ENCODE data around the gene XK.

XK gene

DNA sequence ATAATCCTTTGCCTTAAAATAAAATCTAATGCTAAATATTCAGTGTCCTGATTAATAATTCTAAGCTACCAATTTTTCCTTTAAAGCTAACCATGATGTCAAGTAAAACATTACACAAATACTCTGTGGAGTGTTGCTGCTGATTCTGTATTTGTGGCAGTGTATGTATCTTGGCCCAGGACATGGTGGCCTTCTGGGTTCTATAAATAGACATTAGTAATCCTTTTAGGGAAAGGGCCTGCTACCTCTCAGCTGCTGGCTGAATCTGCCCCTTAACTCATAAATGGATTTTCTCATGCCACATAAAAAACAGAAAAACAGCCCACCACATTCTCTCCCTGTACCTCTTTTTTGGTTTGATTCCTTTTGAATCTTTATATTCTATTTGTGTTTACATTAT lies 1.2 kb upstream of the XK start:
- no peak for DNase-seq

DNA sequence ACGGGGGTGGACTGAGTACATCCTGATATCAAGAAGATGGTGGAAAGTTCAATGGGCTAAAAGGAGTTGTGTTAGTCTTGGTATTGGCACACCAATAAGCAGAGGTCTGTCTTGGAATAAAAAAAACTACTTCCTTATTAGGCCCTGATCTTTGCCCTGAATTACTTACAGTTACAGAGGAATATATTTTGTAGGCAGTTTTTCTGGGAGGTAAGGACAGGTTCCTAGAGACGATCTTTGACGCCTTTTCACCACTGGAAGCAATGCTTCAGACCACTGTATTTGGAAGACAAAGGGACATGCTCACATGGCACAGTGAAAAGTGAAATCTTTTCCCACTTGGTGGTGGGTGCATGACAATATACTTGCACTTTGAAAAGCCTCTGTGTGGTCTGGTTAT lies 618 bp upstream of the XK start:
- no peak for DNase-seq

DNA sequence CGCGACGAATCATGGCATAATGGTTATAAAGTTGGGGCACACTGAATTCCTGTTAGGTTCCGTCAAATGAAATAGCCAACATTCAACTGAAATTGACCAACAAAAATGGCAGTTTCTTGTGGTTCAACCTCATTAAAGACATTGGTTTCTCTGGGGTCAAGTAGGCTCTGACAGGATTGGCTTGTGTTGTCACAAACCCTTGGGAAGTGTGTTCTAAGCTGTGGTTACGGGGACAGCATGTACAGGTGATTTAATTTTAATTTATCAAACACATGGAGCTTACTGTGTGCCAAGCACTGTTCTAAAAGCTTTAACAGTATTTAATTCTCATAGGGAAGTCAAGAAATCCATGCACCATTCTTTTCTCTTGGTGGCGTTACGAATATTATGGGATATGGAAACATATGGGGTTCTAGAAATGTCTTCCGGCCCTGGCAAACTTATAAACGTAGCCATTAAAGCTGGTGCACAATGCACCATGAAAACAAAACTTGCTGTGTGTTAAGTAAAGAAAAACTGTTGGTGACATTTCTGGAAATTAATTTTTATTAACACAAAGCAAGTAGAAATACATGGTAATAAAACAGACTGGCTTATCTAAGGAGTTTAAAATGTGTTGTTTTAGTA lies 891 bp downstream of the XK start:
- no peak for DNase-seq

DNA sequence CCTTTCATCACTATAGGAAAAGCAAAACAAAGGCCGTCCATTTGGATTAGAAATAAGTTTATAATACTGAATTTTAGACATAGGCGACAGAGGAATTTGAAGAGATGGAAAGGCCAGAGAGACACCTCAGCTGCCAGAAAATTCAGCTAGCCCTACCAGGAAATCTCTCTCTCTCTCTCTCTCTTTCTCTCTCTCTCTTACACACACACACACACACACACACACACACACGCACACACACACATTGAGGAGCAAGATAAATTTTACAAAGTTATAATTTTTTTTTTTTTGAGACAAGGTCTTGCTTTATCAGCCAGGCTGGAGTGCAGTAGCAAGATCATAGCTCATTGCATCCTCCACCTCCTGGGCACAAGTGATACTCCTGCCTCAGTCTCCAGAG lies 1.4 kb downstream of the XK start:
- DNase-seq = no peak

DNA sequence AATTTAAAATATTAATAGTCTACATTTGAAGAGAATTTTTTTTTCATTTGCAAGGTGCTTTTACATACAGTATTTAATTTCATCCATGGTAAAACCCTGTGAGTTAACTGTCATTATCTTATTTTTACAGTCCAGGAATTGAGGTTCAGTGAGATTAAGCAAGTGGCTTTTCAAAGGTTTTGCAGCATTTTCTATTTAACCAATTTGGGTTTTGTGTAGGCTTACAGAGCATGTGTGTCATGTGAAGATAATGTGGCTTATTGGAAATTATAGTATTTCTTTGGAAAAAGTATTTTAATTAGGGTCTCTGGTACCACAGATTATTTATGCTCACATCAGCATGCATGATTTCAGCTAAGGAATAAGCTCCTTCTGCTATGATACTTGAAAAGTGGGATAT lies 4.5 kb downstream of the XK start:
- DNase-seq = no peak

DNA sequence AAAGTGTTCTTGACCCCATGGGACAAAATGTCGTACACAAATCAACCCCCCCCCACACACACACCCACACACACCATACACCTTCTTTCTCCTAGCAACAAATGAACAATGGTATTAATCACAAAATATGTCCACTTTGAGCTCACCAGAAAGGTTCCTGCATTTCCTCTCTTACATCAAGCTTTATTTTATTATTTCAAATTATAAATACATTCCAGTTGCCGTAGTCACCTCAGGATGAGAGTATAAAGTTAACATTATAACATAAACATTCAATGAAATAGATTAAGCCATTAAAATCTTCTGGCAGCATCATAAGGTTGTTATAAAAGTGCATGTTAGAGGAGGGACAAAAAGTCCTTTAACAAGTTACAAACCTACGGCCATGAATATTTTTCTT lies 7.3 kb downstream of the XK start:
- DNase-seq = no peak

DNA sequence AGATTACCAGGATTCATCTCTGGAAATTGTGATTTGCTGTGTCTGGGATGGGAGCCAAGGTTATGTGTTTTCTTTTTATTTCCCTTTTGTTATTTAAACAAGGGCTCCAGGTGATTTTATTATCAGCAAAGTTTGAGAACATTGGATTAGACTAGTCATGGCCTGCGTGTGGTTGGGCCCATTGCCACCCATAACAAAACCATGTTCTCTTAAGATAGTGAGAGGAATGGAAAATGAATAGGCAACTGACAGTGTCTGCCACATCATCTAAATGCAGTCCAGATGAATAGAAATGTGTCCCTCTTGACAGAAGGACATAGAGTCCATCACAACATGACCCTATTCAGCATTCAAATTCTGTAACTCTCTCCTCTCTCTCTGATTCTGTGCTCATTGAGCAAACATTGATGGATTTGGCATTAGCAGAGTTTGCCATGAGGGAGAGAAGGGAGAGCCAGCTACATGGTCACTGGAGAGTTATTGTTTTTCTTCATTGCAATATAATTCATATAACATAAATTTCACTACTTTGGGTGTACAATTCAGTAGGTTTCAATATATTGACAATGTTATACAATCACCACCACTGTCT lies 11.7 kb downstream of the XK start:
- DNase-seq = no peak

DNA sequence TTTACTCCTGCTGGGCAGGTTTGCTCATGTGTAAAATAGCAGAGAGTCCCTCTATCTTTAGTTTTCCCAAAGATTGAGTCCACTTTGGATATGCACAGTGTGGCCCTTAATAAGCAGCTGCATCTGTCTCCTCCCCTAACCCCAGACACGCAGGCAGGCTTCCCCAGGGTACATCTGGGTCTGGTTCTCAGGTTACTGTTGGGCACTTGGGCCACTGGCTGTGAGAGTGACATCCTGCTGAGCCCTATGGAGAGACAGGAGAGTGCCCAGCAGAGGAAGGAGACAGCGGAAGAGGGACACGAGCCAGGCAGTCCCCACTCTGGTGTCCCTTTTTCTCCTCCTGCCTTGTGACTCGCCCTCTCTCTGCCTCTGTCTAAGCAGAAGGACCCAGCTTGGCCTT lies 16.0 kb downstream of the XK start:
- peak; percentile 13 for DNase-seq

DNA sequence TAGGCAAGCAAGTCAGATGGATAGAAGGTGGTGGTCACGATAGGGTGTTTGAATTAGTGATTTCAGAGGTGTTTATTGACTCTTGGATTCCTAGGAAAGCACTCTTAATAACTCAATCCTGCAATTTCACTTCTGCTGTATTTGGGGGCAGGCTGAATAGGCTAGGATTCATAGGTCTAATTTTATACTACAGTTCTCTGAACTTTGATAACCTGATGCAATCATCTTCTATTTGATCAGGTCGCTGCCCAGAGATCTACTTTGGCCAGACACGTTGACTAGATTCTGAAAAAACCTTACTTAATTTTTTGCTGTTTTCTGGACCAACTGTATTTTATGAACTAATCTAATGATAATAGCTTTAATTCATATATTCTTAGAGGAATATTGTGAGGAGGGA lies 26.4 kb downstream of the XK start:
- no peak for DNase-seq

DNA sequence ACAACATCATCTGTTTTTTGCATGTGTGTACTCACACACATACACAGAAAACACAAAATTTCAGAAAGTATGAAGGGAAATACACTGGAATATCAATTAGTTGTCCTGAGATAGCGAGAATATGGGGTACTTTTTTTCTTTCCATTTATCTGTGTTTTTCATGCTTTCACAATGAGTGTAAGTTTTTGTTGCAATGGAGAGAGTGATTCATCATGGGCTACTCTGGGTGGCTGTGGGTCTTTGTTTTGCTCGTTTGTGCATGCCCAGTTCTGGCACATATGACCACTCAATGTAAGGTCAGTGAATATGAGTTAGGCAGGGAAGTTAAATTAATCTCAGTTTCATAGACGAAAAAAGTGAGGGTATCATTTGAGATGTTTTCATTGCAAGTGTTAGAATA lies 26.9 kb downstream of the XK start:
- no peak for DNase-seq

DNA sequence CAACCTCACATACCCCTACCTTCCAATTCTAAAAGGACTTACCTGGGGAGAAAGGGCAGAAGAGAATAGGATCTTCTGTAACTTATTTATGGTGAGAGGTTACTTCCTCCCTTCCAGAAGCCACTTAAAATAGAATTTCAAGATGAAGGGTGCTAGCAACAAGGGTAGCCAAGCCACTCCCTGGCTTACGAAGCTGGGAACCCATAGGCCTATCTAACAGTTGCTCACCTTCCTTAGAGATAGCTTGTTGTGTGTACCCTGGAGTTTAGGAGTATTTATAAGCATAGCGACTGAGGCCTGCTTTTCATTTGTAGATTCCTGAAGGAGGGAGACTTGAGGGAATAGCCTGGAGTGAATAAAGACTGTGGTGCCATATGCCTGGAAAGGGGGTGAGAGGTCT lies 28.9 kb downstream of the XK start:
- DNase-seq = no peak

DNA sequence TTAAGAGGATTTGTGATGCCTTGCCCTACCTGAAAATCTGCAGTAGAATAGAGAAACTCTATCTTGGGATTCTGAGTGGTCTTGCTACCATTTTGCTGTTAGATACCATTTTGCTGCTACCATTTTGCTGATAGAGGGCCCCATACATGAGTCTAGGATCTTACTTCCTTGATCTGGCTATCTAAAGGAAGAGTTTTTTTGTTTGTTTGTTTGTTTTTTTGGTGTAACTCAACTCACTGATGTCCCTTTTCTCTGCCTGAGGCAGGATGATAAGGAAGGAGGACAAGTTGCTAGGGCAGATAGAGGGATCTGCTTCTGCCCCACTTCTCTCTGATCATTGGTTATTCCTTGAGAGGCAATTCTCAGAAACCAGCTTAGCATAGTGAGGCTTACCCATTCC lies 31.0 kb downstream of the XK start:
- no peak for DNase-seq

DNA sequence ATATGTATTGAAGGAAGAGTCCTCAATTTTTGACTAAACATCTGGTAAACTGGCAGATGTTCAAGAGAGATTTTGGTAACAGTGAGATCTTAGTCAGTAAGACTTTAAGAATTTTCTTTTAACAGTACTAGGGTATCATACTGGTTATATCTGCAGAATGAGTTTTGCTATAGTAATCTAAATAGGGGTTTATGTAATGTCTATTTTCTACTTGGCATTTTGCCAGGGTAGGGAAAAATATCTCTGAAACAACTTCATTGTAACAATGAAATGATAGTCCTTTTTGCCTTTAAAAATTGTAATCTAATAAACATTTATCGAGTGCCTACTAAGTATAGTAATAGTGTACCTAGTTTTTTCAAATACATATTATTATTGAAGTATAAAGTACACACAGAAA lies 32.1 kb downstream of the XK start:
- DNase-seq = no peak

DNA sequence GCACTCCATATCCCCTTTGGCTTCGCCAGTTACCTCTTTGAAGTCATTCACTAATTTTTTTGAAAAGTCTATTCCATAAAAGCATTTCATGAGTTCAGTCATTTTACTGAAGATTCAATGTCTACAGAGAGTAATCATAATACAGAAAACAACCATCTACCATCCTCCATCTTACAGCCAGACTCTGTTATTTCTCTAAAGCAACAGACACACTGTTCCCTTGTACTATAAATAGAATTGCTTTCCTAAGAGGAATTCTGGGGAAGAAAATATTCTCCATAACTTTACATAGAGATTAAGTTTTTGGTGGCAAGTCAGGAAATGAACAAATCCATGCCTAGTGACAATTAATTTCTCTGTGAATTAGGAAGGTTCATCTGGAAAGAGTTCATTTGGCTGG lies 37.0 kb downstream of the XK start:
- no peak for DNase-seq

DNA sequence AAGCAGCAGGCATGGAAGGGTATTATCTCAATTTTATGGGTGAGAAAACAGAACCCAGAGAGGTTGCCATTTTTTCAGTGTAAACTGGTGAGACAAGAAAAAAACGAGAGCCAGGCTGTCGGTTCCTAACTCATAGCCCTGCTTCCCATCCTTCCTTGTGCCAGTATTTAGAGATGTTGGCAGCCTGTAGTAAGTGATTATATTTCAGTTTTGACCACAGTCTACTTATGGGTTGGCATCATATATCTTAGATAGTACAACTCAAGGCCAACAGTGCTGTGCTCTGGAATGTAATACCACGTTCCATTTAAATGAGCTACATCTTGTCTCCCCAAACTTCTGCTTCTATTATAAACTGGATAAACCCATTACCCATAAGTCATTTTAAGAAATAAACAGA lies 40.8 kb downstream of the XK start:
- no peak for DNase-seq

DNA sequence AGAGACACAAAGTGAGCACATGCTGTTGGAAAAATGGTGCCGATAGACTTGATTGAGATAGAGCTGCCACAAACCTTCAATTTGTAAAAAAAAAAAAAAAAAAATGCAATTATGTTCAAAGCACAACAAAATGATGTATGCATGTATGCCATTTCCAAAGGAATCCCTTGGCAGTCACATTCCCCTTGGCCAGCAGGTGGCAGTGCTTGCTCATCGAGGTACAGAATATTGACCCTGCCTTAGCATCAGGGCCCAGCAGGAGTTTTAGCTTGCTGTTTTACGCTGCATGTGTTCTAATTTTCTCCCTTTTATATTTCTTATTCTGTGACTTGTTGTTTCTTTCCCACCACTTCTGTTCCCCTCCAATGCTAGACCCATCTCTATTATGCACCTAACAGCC lies 59.8 kb downstream of the XK start:
- DNase-seq = peak; percentile 3

DNA sequence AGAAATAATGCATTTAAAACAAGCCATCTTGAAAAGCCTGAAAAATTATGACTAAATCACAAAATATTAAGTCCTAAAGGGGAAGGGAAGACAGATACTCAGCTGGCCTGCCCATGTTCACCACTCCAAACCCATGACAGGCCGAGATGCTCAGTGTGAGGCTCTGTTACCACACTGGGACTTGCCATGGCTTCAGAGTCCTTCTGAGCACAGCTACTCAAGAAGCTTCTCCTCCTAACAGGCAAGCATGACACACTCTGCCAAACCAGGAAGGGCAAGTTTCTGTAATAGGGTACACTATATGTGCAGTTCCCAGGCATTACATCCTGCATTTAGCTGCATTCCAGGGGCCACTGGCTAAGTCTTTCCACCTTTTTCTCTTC lies 60.2 kb downstream of the XK start:
- no peak for DNase-seq

DNA sequence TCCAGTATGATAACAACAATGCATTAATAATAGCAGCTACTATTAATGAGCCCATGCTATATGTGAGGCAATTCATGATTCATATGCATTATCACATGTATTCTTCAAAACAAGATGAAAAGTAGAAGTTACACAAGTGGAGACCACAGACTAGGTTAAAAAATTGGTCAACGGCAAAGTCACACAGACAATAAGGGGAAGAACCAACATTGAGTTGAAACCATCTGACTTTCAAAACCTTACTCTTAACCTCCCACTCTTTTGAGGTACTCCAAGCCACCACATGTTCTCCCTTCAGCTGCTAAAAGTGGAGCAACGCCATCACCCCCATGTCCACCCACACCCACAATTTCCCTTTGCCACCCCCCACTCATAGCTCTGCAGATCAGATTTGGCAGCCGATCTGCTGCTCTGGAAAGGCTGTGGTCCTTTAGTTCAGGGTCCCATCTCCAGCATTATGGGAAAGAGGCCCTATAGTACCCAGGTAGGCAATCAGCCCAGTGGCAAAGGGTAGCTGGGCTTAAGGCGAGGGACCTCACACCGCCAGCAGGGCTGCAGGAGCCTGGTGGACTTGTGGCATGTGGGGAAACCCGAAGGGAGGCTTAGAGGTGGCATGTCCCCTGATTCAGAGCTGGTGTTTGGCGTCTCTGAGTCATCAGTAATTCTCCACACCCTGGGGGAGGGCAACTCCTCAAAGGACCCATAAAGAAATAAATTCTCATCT lies 60.8 kb downstream of the XK start:
- no peak for DNase-seq

DNA sequence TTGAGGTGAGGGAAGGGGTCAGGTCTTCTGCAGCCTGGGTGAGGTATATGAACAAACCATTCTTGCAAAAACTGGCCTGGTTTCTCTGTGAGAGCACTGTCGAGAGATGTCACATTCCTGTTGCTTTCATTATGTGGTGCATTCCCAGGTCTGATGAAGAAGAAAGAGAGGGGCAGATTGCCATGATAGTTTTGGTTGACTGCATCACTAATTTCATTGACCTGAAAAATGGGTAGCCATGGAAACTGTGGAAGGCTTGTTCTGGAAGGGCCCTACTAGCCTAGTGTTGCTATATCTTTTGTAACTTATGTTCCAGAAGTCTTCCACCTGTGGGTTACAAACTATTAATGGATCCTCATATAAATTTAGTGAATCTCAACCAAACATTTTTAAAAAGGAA lies 61.4 kb downstream of the XK start:
- DNase-seq = no peak

DNA sequence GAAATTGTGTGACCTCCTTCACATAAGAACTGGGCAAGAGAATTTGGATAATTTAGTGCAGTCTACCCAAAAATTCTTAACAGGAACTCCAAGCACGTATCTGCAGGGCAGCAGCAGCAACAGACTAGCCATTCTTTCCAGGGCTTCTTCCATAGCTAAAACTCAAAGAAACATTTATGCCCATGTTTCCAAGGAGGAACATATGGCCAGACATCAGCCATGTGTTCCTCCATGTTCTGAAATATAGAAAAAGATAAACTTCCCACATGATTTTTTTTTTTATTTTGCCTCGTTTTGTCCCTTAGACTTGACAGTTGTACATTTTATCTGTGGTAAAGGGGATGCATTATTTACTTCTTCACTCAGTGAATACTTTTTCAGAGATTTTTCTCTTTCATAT lies 66.7 kb downstream of the XK start:
- no peak for DNase-seq

DNA sequence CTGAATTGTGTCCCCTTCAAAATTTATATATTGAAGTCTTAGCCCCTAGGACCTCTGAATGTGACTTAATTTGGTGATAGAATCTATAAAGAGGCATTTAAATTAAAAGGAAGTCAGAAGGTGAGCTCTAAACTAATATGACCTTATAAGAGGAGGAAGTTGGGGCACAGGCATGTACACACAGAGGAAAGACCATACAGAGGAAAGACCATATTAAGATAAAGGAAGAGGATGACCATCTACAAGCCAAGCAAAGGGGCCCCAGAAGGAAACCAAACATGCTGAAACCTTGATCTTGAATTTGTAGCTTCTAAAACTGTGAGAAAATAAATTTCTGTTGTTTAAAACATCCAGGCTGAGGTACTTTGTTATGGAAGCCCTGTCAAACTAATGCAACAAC lies 67.3 kb downstream of the XK start:
- DNase-seq = no peak

DNA sequence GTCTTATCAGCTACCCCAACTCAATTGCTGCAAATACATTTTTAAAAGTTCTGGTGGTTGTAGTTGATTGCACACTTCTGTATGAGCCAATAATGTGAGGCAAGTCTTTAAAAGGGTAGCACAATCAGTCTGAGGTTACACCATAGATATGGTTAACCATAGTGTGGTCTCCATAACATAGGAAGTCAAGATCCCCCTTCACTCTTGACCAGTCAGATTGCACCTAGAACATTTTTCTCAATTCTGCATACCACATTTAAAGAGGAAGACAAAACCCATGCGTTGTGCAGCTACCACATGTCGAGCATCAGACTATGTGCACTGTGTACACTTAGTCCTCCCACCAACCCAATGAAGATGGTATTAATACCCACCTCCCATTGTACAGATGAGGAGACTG lies 67.8 kb downstream of the XK start:
- DNase-seq = no peak

DNA sequence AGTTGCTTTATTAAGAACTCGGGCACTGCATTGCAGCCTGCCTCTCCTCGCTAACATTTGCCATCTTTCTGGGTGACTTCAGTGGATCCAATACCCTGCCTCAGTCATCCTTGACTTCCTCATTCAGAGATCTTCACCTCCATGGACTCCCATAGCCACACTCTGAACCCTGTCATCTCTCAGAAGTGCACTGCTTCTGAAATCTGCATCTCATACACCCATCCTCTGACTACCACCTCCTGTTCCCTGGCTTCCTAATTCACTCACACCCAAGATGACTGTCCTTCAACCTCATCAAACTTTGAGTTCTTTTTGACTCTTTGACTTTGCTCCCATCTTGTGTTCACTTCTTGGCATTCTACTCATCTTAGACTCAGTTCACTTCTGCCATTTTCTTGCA lies 68.9 kb downstream of the XK start:
- DNase-seq = no peak

DNA sequence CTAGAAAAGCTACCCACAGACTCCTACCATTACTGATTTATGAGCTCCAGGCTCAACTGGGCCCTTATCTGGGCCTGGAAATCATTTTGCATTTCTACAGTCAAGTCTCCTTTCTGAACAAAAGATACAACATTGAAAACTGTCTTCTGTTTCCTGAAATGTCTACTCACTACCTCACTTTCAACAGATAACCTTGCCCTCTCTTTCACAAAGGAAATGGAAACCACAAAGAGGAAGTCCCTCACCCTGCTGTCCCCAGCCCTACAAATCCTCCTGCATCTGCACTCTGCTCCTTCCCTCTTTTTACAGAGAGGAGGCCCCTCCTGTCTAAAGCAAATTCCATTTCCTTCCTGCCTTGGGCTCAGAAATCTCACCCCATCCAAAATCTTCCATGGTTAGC lies 69.4 kb downstream of the XK start:
- no peak for DNase-seq

DNA sequence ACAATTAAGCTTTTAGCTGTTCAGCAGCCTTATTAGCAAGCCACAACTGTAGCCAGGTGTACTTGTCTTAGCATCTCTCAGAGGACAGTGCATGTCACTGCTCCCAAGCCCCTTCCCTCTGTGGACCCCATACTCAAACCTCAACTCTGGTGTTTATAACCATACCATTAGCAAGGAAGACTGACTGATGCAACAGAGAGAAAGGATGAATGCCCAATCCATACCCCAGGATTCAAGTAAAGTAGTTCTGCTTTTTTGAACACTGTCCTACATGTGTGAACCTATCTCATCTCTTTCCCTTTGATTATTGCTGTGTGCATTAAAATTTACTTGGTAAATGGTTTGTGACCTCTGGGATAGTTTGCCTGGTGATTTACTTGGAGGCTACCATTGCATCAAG lies 71.5 kb downstream of the XK start:
- no peak for DNase-seq

All from NCI-H510A (cell line).